Loucy (cell line): ENCODE measurements around the gene SERPINA12.

Source experiments
- H2AFZ ChIP-seq: fragments of 200-600 bp; sonication (generic); 2 replicates; pipeline ENCODE4 v1.6.0; 2016; ENCODE audit warnings: antibody characterized with exemption, mild to moderate bottlenecking, low read length, moderate library complexity
- H3F3A ChIP-seq: fragments of 200-600 bp; 2 replicates; pipeline ENCODE4 v1.6.0; 2016; ENCODE audit warnings: antibody characterized with exemption, low read depth, mild to moderate bottlenecking
- H3K27me3 ChIP-seq: fragments of 200-600 bp; sonication (generic); 2 replicates; pipeline ENCODE4 v1.6.1; 2014; ENCODE audit warnings: low read length, mild to moderate bottlenecking; ENCODE audit not compliant: insufficient read depth, poor library complexity, severe bottlenecking
- H3K36me3 ChIP-seq: fragments of 200-600 bp; sonication (generic); 2 replicates; pipeline ENCODE4 v1.6.1; 2016; ENCODE audit warnings: low read length; ENCODE audit not compliant: insufficient read depth
- H3K4me1 ChIP-seq: fragments of 200-600 bp; sonication (generic); 2 replicates; pipeline ENCODE4 v1.5.1; 2014; ENCODE audit warnings: low read length, mild to moderate bottlenecking; ENCODE audit not compliant: insufficient read depth, poor library complexity, severe bottlenecking
- H3K4me2 ChIP-seq: fragments of 200-600 bp; sonication (generic); 2 replicates; pipeline ENCODE4 v1.6.0; 2014; ENCODE audit warnings: antibody characterized with exemption, low read length, low read depth, mild to moderate bottlenecking; ENCODE audit not compliant: poor library complexity, severe bottlenecking
- H3K4me3 ChIP-seq: fragments of 200-600 bp; sonication (generic); 2 replicates; pipeline ENCODE4 v1.5.1; 2014; ENCODE audit warnings: low read length, mild to moderate bottlenecking, mixed read lengths; ENCODE audit not compliant: poor library complexity, severe bottlenecking
- H3K79me2 ChIP-seq: fragments of 200-600 bp; sonication (generic); 2 replicates; pipeline ENCODE4 v1.6.1; 2014; ENCODE audit warnings: low read length; ENCODE audit not compliant: insufficient read depth
- H3K9ac ChIP-seq: fragments of 200-600 bp; sonication (generic); 2 replicates; pipeline ENCODE4 v1.6.0; 2014; ENCODE audit warnings: mild to moderate bottlenecking, low read depth, low read length, moderate library complexity; ENCODE audit not compliant: poor library complexity, severe bottlenecking
- H3K9me2 ChIP-seq: fragments of 200-600 bp; sonication (generic); replicated peaks from 2 replicates; pipeline ENCODE4 v1.6.1; 2016; ENCODE audit warnings: low read depth, low read length, mixed read lengths
- H3K9me3 ChIP-seq: fragments of 200-600 bp; sonication (generic); 2 replicates; pipeline ENCODE4 v1.6.1; 2014; ENCODE audit warnings: mild to moderate bottlenecking, antibody characterized with exemption, low read length, low read depth; ENCODE audit not compliant: insufficient read depth
- H4K20me1 ChIP-seq: fragments of 200-600 bp; sonication (generic); 2 replicates; pipeline ENCODE4 v1.6.0; 2014; ENCODE audit warnings: antibody characterized with exemption, low read length, mild to moderate bottlenecking; ENCODE audit not compliant: insufficient read depth, poor library complexity, severe bottlenecking
- EZH2phosphoT487 ChIP-seq: fragments of 200-600 bp; IDR thresholded peaks from 2 replicates; pipeline ENCODE4 v1.6.1; 2018; ENCODE audit warnings: antibody characterized with exemption, mild to moderate bottlenecking, moderate library complexity, borderline replicate concordance
- TF ChIP-seq, protein P1 (sequence below): fragments of 200-600 bp; sonication (generic); conservative IDR thresholded peaks from 2 replicates; pipeline ENCODE4 v1.5.1; 2014; ENCODE audit warnings: mild to moderate bottlenecking, antibody characterized with exemption, low read length

SERPINA12 gene

GRCh38 chr14:94481468-94482131 lies 27.7 kb downstream of the SERPINA12 start:
- Histone ChIP-seq H3K4me2 (no peak overlapping the region), H3F3A (no peaks in the 10 kb centered on the region), H2AFZ (no peak overlapping the region), H3K9me2 (no peaks in the 10 kb centered on the region), H3K79me2 (no peaks in the 10 kb centered on the region), H3K9me3 (no peaks in the 10 kb centered on the region), H4K20me1 (no peaks in the 10 kb centered on the region), H3K27me3 (no peaks in the 10 kb centered on the region), H3K4me1 (no peaks in the 10 kb centered on the region), H3K9ac (no peak overlapping the region), H3K4me3 (no peak overlapping the region), H3K36me3 (no peaks in the 10 kb centered on the region)
- TF ChIP-seq, protein P1, sequence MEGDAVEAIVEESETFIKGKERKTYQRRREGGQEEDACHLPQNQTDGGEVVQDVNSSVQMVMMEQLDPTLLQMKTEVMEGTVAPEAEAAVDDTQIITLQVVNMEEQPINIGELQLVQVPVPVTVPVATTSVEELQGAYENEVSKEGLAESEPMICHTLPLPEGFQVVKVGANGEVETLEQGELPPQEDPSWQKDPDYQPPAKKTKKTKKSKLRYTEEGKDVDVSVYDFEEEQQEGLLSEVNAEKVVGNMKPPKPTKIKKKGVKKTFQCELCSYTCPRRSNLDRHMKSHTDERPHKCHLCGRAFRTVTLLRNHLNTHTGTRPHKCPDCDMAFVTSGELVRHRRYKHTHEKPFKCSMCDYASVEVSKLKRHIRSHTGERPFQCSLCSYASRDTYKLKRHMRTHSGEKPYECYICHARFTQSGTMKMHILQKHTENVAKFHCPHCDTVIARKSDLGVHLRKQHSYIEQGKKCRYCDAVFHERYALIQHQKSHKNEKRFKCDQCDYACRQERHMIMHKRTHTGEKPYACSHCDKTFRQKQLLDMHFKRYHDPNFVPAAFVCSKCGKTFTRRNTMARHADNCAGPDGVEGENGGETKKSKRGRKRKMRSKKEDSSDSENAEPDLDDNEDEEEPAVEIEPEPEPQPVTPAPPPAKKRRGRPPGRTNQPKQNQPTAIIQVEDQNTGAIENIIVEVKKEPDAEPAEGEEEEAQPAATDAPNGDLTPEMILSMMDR = no peak
- TF ChIP-seq EZH2phosphoT487 = no peak

DNA sequence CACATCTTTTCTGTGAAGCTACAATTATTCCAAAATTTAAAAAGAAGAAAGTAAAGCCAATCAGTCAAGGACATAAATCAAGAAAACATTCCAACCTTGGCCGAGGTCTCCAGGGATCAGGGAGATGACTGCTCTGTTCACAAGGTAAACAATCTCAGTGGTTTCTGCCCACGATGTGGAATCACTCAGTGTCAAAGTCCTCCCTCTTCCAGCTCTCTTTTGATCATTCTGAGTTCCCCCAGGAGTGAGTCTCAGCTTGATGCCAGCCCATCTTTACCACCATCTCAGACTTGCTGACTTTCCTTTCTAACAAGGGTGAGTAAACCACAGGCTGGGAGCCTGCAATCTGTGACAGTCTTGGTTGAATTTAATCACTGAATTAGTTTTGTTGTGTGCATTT lies 28.5 kb downstream of the SERPINA12 start:
- TF ChIP-seq EZH2phosphoT487 = no peak
- TF ChIP-seq, protein P1 = no peak
- no peaks in the 10 kb centered on the region for H3K9me3 ChIP-seq
- no peak overlapping the region for H3K4me2 ChIP-seq
- H2AFZ ChIP-seq = no peak overlapping the region
- no peaks in the 10 kb centered on the region for H4K20me1 ChIP-seq
- no peaks in the 10 kb centered on the region for H3K36me3 ChIP-seq
- no peaks in the 10 kb centered on the region for H3K4me1 ChIP-seq
- no peaks in the 10 kb centered on the region for H3K27me3 ChIP-seq
- no peaks in the 10 kb centered on the region for H3K9me2 ChIP-seq
- no peak overlapping the region for H3K9ac ChIP-seq
- no peaks in the 10 kb centered on the region for H3F3A ChIP-seq
- H3K4me3 ChIP-seq = no peak overlapping the region
- no peaks in the 10 kb centered on the region for H3K79me2 ChIP-seq

DNA sequence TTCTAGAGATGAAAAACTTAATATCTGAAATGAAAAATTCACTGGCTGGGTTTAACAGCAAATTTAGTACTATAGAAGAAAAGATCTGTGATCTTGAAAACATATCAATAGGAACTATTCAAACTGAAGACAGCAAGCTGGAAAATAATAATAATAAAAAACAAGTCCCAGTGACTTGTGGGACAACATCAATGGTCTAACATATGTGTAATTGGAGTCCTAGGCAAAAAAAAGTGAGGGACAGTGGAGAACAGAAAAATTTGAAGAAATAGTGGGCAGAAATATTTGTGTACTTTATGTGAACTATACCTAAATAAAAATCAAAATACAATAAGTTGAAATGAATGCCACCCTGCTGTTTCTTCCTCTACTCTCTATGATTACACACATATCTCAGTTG lies 30.8 kb downstream of the SERPINA12 start:
- no peak for TF ChIP-seq EZH2phosphoT487
- TF ChIP-seq, protein P1 = no peak
- Histone ChIP-seq H2AFZ (no peak overlapping the region), H3F3A (no peaks in the 10 kb centered on the region), H3K4me2 (no peak overlapping the region), H3K79me2 (no peaks in the 10 kb centered on the region), H3K9me2 (no peaks in the 10 kb centered on the region), H3K9ac (no peak overlapping the region), H3K9me3 (no peaks in the 10 kb centered on the region), H3K4me1 (no peaks in the 10 kb centered on the region), H3K4me3 (no peak overlapping the region), H3K27me3 (no peaks in the 10 kb centered on the region), H3K36me3 (no peaks in the 10 kb centered on the region), H4K20me1 (no peaks in the 10 kb centered on the region)
